GM12878 (cell line): ENCODE measurements around the gene ERI2. TPM values are rescaled to one million over a fixed set of nuclear protein-coding genes. Genes with fewer than 3 reads are reported as not detected.
"Not testable (repeated sequence)": the region's sequence is repeated elsewhere in the genome, so short reads cannot be mapped to it uniquely, and the experiment has no call there.

Source experiments
- ATAC-seq: fragments of 200-7000 bp; cut with Tn5 transposase; 3 replicates; pipeline ENCODE4 v1.9.1; 2020; ENCODE audit warnings: mild to moderate bottlenecking, moderate library complexity
- BruUV-seq: library from RNA; stranded (reverse); fragments of 400-500 nt; replicated peaks from 2 replicates; lab custom pipeline; 2021; lab: Mats Ljungman, UMichigan
- CTCF ChIA-PET: fragments of 300-600 bp; sonication (Branson Sonifier 250); formaldehyde crosslinking; extraction: SDS; loops from one replicate; lab custom pipeline; 2021; ENCODE audit warnings: inconsistent platforms; lab: Yijun Ruan, JAX
- POLR2A ChIA-PET: fragments of 350-600 bp; formaldehyde crosslinking; extraction: SDS; loops from one replicate; lab custom pipeline; 2021; ENCODE audit warnings: inconsistent platforms; lab: Charles Lee
- RAD21 ChIA-PET: fragments of 300-600 bp; sonication (Branson Sonifier 250); formaldehyde crosslinking; loops from one replicate; lab custom pipeline; 2023; ENCODE audit warnings: antibody characterized with exemption; ENCODE audit not compliant: unreplicated experiment; lab: Charles Lee
- SMC1A ChIA-PET: fragments of 300-600 bp; sonication (Branson Sonifier 250); formaldehyde crosslinking; loops from one replicate; lab custom pipeline; 2023; ENCODE audit not compliant: unreplicated experiment, uncharacterized antibody; lab: Charles Lee
- DNase-seq: peaks from one replicate; pipeline ENCODE4 v3.0.0-alpha.2; 2011; ENCODE audit warnings: low read depth, low spot score
- FAIRE-seq: peaks from 3 replicates; lab custom pipeline; 2011; peaks lifted over from hg19 to GRCh38; lab: Jason Lieb, UNC
- H2AFZ ChIP-seq: 2 replicates; pipeline ENCODE4 v1.6.0; 2011; ENCODE audit warnings: low read depth, low read length, control low read depth; ENCODE audit not compliant: control insufficient read depth
- H3K27ac ChIP-seq: 2 replicates; pipeline ENCODE4 v1.5.1; 2011; ENCODE audit warnings: control low read depth; ENCODE audit not compliant: control insufficient read depth, insufficient read depth
- H3K27me3 ChIP-seq, 2 experiments: replicated peaks in 1 of 2; 2 replicates each; pipeline versions ENCODE4 v1.6.0 to v1.6.1; 2011; ENCODE audit warnings: low read length in 1 of 2; ENCODE audit not compliant: control insufficient read depth in 2 of 2, insufficient read depth in 2 of 2
- H3K36me3 ChIP-seq, 2 experiments: 2 replicates each; pipeline ENCODE4 v1.5.1; 2011; ENCODE audit warnings: low read length in 1 of 2; ENCODE audit not compliant: control insufficient read depth in 2 of 2, insufficient read depth in 2 of 2
- H3K4me1 ChIP-seq: 2 replicates; pipeline ENCODE4 v1.6.1; 2011; ENCODE audit warnings: mild to moderate bottlenecking, low read length, moderate library complexity, mixed read lengths; ENCODE audit not compliant: control insufficient read depth, insufficient read depth
- H3K4me2 ChIP-seq: 2 replicates; pipeline ENCODE4 v1.6.0; 2011; ENCODE audit warnings: control low read depth; ENCODE audit not compliant: control insufficient read depth, insufficient read depth
- H3K4me3 ChIP-seq: fragments of 200-600 bp; sonication (generic); 2 replicates; pipeline ENCODE4 v1.5.1; 2016
- H3K79me2 ChIP-seq: 2 replicates; pipeline ENCODE4 v1.6.0; 2011; ENCODE audit warnings: low read length; ENCODE audit not compliant: control insufficient read depth, insufficient read depth
- H3K9ac ChIP-seq: 2 replicates; pipeline ENCODE4 v1.8.0; 2011; ENCODE audit warnings: low read length, control low read depth, mixed read lengths; ENCODE audit not compliant: control insufficient read depth, insufficient read depth
- H3K9me3 ChIP-seq: replicated peaks from 3 replicates; pipeline ENCODE4 v1.5.1; 2011; ENCODE audit warnings: mild to moderate bottlenecking, low read length; ENCODE audit not compliant: control insufficient read depth, insufficient read depth
- H4K20me1 ChIP-seq: 2 replicates; pipeline ENCODE4 v1.6.0; 2011; ENCODE audit not compliant: control insufficient read depth, insufficient read depth
- EP300 ChIP-seq, 2 experiments: fragments of 150-350 bp in 1 of 2; IDR thresholded peaks; 2 replicates each; pipeline ENCODE4 v1.6.1; 2011 to 2012; ENCODE audit warnings: low read depth in 2 of 2, low read length in 2 of 2, borderline replicate concordance in 1 of 2, improper control_type of control experiment in 1 of 2, inconsistent platforms in 1 of 2; ENCODE audit not compliant: control insufficient read depth in 1 of 2
- HDAC2 ChIP-seq: fragments of 200-600 bp; sonication (generic); IDR thresholded peaks from 2 replicates; pipeline ENCODE4 v1.6.1; 2017
- IRF5 ChIP-seq: fragments of 450-650 bp; IDR thresholded peaks from 2 replicates; pipeline ENCODE4 v1.6.1; 2017; ENCODE audit warnings: borderline replicate concordance
- KLF5 ChIP-seq: fragments of 450-650 bp; IDR thresholded peaks from 2 replicates; pipeline ENCODE4 v1.6.1; 2014; ENCODE audit warnings: mild to moderate bottlenecking; ENCODE audit not compliant: partially characterized antibody
- SIN3A ChIP-seq: IDR thresholded peaks from 2 replicates; pipeline ENCODE4 v1.6.1; 2012; ENCODE audit warnings: low read depth, low read length, improper control_type of control experiment
- WGBS: methylation state at CpG from one replicate; pipeline ENCODE4 v1.1.6; 2016; ENCODE audit warnings: low lambda C conversion rate; ENCODE audit not compliant: insufficient replicate concordance, insufficient coverage; ENCODE audit errors: missing lambda C conversion rate; 5-methylcytosine and 5-hydroxymethylcytosine counted together
- in situ Hi-C: fragments of 300-500 bp; cut with MboI; formaldehyde crosslinking; loops from 9 replicates; pipeline ENCODE4 v1.14.3; 2018; ENCODE audit warnings: mixed read lengths
- intact Hi-C: fragments of 100-400 bp; cut with micrococcal nuclease; formaldehyde crosslinking; loops from one replicate; pipeline ENCODE4 v1.14.2; 2022; ENCODE audit not compliant: unreplicated experiment
- polyA plus RNA-seq, 11 experiments: library from polyadenylated mRNA; depleted of rRNA in 4 of 11; unstranded in 6 of 11; stranded (reverse) in 5 of 11; fragments of >200 nt; fragmentation: Nextera tagmentation in 4 of 11; fragmentation: Illumina TruSeq in 1 of 11; extraction: Ambion mirVana in 4 of 11; extraction: Trizol in 1 of 11; gene quantifications; 1 replicate in 1 of 11; 2 replicates in 10 of 11; pipeline versions ENCODE4 v1.2.1 to v1.2.3, GENCODE V29; 2011 to 2016; ENCODE audit warnings: inconsistent platforms in 2 of 11, missing spikeins in 2 of 11, low read depth in 1 of 11
- total RNA-seq, 4 experiments: library from RNA; depleted of rRNA in 3 of 4; stranded (reverse); fragments of >200 nt in 3 of 4; fragmentation: Illumina TruSeq in 1 of 4; extraction: Trizol in 1 of 4; gene quantifications; 2 replicates each; pipeline versions ENCODE4 v1.2.1 to v1.2.3, GENCODE V29; 2013 to 2021

The ERI2 gene
- total and polyA plus RNA-seq, 10 of the 15 experiments (the other 5 are each of a cell fraction or from before 2014, with no cell fraction given): 7.7 to 35.5 (median 19.2) TPM

GRCh38 chr16:20766294-20766693, 40.0 kb downstream of the ERI2 start:
- intact Hi-C loops: no loop called here
- RAD21 ChIA-PET: no interaction called here
- no TSS peak for BruUV-seq
- Histone ChIP-seq H3K79me2 (no peaks in the 10 kb centered on the region), H3K27me3 (no peaks in the 10 kb centered on the region), H3K27ac (no peak overlapping the region), H3K4me2 (no peak overlapping the region), H3K36me3 (no peaks in the 10 kb centered on the region), H3K4me1 (peaks cover 2% of the 10 kb centered on the region; the same call in 1 of the 2 replicates), H3K9me3 (peaks cover 2% of the 10 kb centered on the region; the same call in 1 of the 3 replicates), H4K20me1 (no peaks in the 10 kb centered on the region), H3K9ac (no peak overlapping the region), H2AFZ (no peak overlapping the region), H3K4me3 (no peak overlapping the region)
- WGBS: 77% methylated on average over 5 of the region's 5 CpGs
- TF ChIP-seq HDAC2 (no peak), EP300 (IDR thresholded peaks at IDR 0.05; ENCODE audit: borderline replicate concordance in 1 of 2, control insufficient read depth in 1 of 2, low read depth in 2 of 2, low read length in 2 of 2) (no peak), SIN3A (no peak), KLF5 (no peak)
- FAIRE-seq (no peak), DNase-seq (no peak), ATAC-seq (no peak)
- SMC1A ChIA-PET: interaction anchor here (1.4 kb wide), 1 partner anchor 40 kb away, joined by 7 read pairs; the partner anchor contains the start of genes ERI2 and REXO5
- CTCF ChIA-PET: interaction anchor here (3.2 kb wide), 1 partner anchor 9 kb away, joined by 44 read pairs; no protein-coding TSS in a partner anchor
- POLR2A ChIA-PET: no interaction called here
- in situ Hi-C loops: no loop called here

- BruUV-seq: no TSS peak
- Histone ChIP-seq H3K9ac (no peak overlapping the region), H3K4me2 (no peak overlapping the region), H4K20me1 (no peaks in the 10 kb centered on the region), H3K9me3 (peaks cover 2% of the 10 kb centered on the region; the same call in 1 of the 3 replicates), H3K27ac (no peak overlapping the region), H2AFZ (no peak overlapping the region), H3K4me3 (no peak overlapping the region), H3K79me2 (no peaks in the 10 kb centered on the region), H3K27me3 (no peaks in the 10 kb centered on the region), H3K36me3 (no peaks in the 10 kb centered on the region), H3K4me1 (peaks cover 2% of the 10 kb centered on the region; the same call in 1 of the 2 replicates)
- POLR2A ChIA-PET: interaction anchor here (0.5 to 0.9 kb wide), 2 partner anchors 11 to 26 kb away, joined by 3 to 4 read pairs; no protein-coding TSS in a partner anchor
- in situ Hi-C loops (no loop called here), intact Hi-C loops (no loop called here)
- SMC1A ChIA-PET: interaction anchor here (1.1 to 1.8 kb wide), 6 partner anchors 9 to 90 kb away, joined by 3 to 7 read pairs (median 4); partner anchors contain the start of genes ERI2 and REXO5
- CTCF ChIA-PET: interaction anchor here (1.0 to 3.2 kb wide), 6 partner anchors 10 to 89 kb away, joined by 3 to 44 read pairs (median 4); partner anchors contain the start of genes ERI2 and REXO5
- ATAC-seq: no peak
- RAD21 ChIA-PET: no interaction called here
- WGBS: 100% methylated on average over 2 of the region's 2 CpGs
- TF ChIP-seq IRF5: no peak
- no peak for FAIRE-seq
- no peak for DNase-seq
Measured at GRCh38 chr16:20765732-20766131, 40.5 kb downstream of the ERI2 start.

- H2AFZ ChIP-seq, FAIRE-seq, H3K4me3 ChIP-seq, DNase-seq, ATAC-seq, H3K36me3 ChIP-seq, BruUV-seq, in situ Hi-C loops, H3K27me3 ChIP-seq, H3K27ac ChIP-seq, H4K20me1 ChIP-seq, H3K79me2 ChIP-seq, H3K4me2 ChIP-seq, intact Hi-C loops, H3K9me3 ChIP-seq, H3K9ac ChIP-seq, H3K4me1 ChIP-seq: not testable (repeated sequence)
- ChIA-PET CTCF (interaction anchor here (0.9 to 3.2 kb wide), 7 partner anchors 11 to 88 kb away, joined by 3 to 44 read pairs (median 4); partner anchors contain the start of genes ERI2 and REXO5), SMC1A (interaction anchor here (0.5 to 1.8 kb wide), 11 partner anchors 8 to 1134 kb away, joined by 3 to 7 read pairs (median 3); no protein-coding TSS in a partner anchor), POLR2A (interaction anchor here (1.0 to 1.9 kb wide), 3 partner anchors 20 to 136 kb away, joined by 4 to 7 read pairs (median 4); no protein-coding TSS in a partner anchor), RAD21 (interaction anchor here (1.4 kb wide), 1 partner anchor 90 kb away, joined by 4 read pairs; no protein-coding TSS in a partner anchor)
- 36% methylated on average over 1 of the region's 1 CpG for WGBS
Measured at GRCh38 chr16:20764448-20764847, 41.8 kb downstream of the ERI2 start.
